ENCODE results near the gene METTL5. TPM values are rescaled to one million over a fixed set of nuclear protein-coding genes. Genes with fewer than 3 reads are reported as not detected.
"Not testable (repeated sequence)": the region's sequence is repeated elsewhere in the genome, so short reads cannot be mapped to it uniquely, and the experiment has no call there.

Gene METTL5
- polyA plus RNA-seq, 6 donors from 2014 or later: 134 to 225 (median 146) TPM

DNA sequence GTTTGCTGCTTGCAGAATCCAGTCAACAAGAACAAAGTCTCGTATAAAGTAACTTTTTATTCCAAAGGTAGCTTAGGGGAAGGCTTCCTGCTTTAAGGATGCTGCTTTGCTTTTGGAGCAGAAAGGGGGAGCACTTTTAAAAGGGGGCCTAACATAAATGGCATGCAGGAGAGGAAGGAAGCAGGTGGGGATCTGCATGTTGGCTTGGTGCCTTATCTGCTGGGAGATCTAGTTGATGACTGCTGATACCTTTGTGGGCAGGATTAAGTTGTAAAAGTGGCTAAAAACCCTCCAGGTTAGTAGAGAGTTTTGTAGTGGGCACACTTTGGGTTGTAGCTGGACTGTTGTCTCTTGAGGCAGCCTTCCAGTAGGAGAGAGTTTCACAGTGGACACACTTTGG lies 25.0 kb upstream of the METTL5 start:
- Mint-ChIP-seq H3K9me3 (peaks cover 0 to 5% (median 3%) of the 10 kb centered on the region in 7 donors), H3K27ac (peak overlapping the region in 1 of 6 donors; percentile 28), H3K36me3 (peaks cover 0 to 11% of the 10 kb centered on the region in 2 donors), H3K4me3 (no peak overlapping the region), H3K4me1 (peaks cover 32 to 47% (median 42%) of the 10 kb centered on the region in 3 donors), H3K27me3 (no peaks in the 10 kb centered on the region)
- DNase-seq (no peak), ATAC-seq (ENCODE audit: low read depth in 2 of 2) (no peak)

GRCh38 chr2:169848959-169849693 lies 24.4 kb upstream of the METTL5 start:
- peaks cover 0 to 13% of the 10 kb centered on the region in 2 donors for H3K36me3 Mint-ChIP-seq
- H3K27me3 Mint-ChIP-seq; DNase-seq; H3K4me3 Mint-ChIP-seq; H3K9me3 Mint-ChIP-seq; ATAC-seq (ENCODE audit: low read depth in 2 of 2): not testable (repeated sequence)
- peaks cover 34 to 52% (median 47%) of the 10 kb centered on the region in 3 donors for H3K4me1 Mint-ChIP-seq
- H3K27ac Mint-ChIP-seq: peak overlapping the region in 1 of 6 donors; percentile 73

- no peaks in the 10 kb centered on the region for H3K27me3 Mint-ChIP-seq
- no peak for DNase-seq
- ATAC-seq (ENCODE audit: low read depth in 2 of 2): no peak
- no peak overlapping the region for H3K4me3 Mint-ChIP-seq
- peak overlapping the region in 2 of 6 donors; percentile 24 to 91 for H3K27ac Mint-ChIP-seq
- peaks cover 0 to 5% (median 3%) of the 10 kb centered on the region in 7 donors for H3K9me3 Mint-ChIP-seq
- H3K36me3 Mint-ChIP-seq: peaks cover 8 to 19% of the 10 kb centered on the region in 2 donors
- H3K4me1 Mint-ChIP-seq: peaks cover 25 to 46% (median 32%) of the 10 kb centered on the region in 3 donors
Measured at GRCh38 chr2:169845016-169845415, 20.3 kb upstream of the METTL5 start.

DNA sequence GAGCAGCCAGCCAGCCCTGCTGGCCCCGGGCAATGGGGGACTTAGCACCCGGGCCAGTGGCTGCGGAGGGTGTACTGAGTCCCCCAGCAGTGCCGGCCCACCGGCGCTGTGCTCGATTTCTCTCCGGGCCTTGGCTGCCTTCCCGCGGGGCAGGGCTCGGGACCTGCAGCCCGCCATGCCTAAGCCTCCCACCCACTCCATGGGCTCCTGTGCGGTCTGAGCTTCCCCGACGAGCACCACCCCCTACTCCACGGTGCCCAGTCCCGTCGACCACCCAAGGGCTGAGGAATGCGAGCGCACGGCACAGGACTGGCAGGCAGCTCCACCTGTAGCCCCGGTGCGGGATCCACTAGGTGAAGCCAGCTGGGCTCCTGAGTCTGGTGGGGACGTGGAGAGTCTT lies 16.9 kb upstream of the METTL5 start:
- not testable (repeated sequence) for H3K27ac Mint-ChIP-seq; H3K9me3 Mint-ChIP-seq; H3K4me3 Mint-ChIP-seq; H3K27me3 Mint-ChIP-seq; ATAC-seq (ENCODE audit: low read depth in 2 of 2); DNase-seq
- peaks cover 27 to 56% (median 32%) of the 10 kb centered on the region in 3 donors for H3K4me1 Mint-ChIP-seq
- H3K36me3 Mint-ChIP-seq: peaks cover 8 to 11% of the 10 kb centered on the region in 2 donors

DNA sequence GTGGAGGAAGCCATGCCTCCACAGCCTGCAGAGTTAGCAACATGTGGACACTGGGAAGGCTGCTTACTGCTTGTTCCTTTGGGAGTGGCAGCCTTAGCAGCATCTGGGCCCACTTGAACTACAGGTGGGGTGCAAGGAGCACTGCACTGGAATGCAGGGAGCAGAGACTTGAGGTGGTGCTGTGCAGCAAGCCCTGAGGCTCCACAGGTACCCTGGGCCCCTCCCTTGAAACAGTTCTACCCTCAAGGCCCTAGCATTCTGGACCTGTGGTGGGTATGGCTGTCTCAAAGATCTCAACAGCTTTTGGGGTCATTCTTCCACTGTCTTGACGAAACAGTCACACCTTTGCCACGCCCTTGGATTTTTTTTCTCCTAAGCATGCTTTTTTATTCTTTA lies 16.0 kb upstream of the METTL5 start:
- ATAC-seq (ENCODE audit: low read depth in 2 of 2) (no peak), DNase-seq (no peak)
- Mint-ChIP-seq H3K27ac (no peak overlapping the region), H3K36me3 (peaks cover 8 to 11% of the 10 kb centered on the region in 2 donors), H3K9me3 (peaks cover 0 to 1% (median 0%) of the 10 kb centered on the region in 7 donors), H3K4me1 (peaks cover 25 to 56% (median 28%) of the 10 kb centered on the region in 3 donors), H3K27me3 (no peaks in the 10 kb centered on the region), H3K4me3 (peak overlapping the region in 1 of 8 donors; percentile 66)

GRCh38 chr2:169839954-169840746 lies 15.4 kb upstream of the METTL5 start:
- Mint-ChIP-seq H3K27me3 (no peaks in the 10 kb centered on the region), H3K4me1 (peaks cover 27 to 56% (median 30%) of the 10 kb centered on the region in 3 donors), H3K27ac (peak overlapping the region in 2 of 6 donors; percentile 25 to 45), H3K4me3 (peak overlapping the region in 1 of 8 donors; percentile 66), H3K36me3 (peaks cover 8 to 11% of the 10 kb centered on the region in 2 donors), H3K9me3 (peaks cover 0 to 1% (median 0%) of the 10 kb centered on the region in 7 donors)
- DNase-seq: no peak
- ATAC-seq (ENCODE audit: low read depth in 2 of 2): no peak

- peak overlapping the region in 3 of 6 donors; percentile 1 to 34 (median 4) for H3K27ac Mint-ChIP-seq
- H3K36me3 Mint-ChIP-seq: peaks cover 6 to 8% of the 10 kb centered on the region in 2 donors
- peaks cover 24 to 45% (median 32%) of the 10 kb centered on the region in 3 donors for H3K4me1 Mint-ChIP-seq
- H3K9me3 Mint-ChIP-seq: no peaks in the 10 kb centered on the region
- H3K27me3 Mint-ChIP-seq: no peaks in the 10 kb centered on the region
- no peak overlapping the region for H3K4me3 Mint-ChIP-seq
- ATAC-seq (ENCODE audit: low read depth in 2 of 2) (no peak), DNase-seq (no peak)
Measured at GRCh38 chr2:169838743-169839489, 14.2 kb upstream of the METTL5 start.

DNA sequence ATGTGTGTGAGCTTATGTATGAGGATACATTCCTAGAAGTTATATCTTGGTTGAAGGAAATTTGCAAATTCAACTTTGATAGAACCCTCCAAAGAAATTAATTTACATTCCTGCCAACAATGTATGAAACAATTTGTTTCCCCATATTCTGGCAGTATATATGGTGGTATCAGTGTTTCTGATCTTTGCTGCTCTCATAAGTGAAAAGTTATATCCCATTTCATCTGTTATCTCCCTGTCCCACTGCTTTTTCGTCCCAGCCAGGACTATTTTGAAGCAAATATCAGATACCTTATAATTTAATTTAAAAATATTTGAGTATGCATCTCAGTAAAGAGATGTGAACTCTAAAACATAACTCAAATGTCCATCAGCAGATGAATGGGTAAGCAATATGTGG lies 9.7 kb upstream of the METTL5 start:
- Mint-ChIP-seq H3K4me1 (peaks cover 26 to 36% (median 31%) of the 10 kb centered on the region in 3 donors), H3K4me3 (no peak overlapping the region), H3K27ac (no peak overlapping the region), H3K9me3 (no peaks in the 10 kb centered on the region), H3K36me3 (no peaks in the 10 kb centered on the region), H3K27me3 (no peaks in the 10 kb centered on the region)
- no peak for DNase-seq
- ATAC-seq (ENCODE audit: low read depth in 2 of 2): no peak

- Mint-ChIP-seq H3K9me3 (no peaks in the 10 kb centered on the region), H3K27ac (peak overlapping the region; percentile 80 to 94 (median 88)), H3K27me3 (no peaks in the 10 kb centered on the region), H3K36me3 (no peaks in the 10 kb centered on the region), H3K4me1 (peaks cover 35 to 59% (median 47%) of the 10 kb centered on the region in 3 donors), H3K4me3 (peak overlapping the region; percentile 87 to 99 (median 95))
- ATAC-seq (ENCODE audit: low read depth in 2 of 2) (peak in 1 of 2 donors; percentile 12), DNase-seq (peak; percentile 34)
Measured at GRCh38 chr2:169828141-169828811, 3.6 kb upstream of the METTL5 start.

DNA sequence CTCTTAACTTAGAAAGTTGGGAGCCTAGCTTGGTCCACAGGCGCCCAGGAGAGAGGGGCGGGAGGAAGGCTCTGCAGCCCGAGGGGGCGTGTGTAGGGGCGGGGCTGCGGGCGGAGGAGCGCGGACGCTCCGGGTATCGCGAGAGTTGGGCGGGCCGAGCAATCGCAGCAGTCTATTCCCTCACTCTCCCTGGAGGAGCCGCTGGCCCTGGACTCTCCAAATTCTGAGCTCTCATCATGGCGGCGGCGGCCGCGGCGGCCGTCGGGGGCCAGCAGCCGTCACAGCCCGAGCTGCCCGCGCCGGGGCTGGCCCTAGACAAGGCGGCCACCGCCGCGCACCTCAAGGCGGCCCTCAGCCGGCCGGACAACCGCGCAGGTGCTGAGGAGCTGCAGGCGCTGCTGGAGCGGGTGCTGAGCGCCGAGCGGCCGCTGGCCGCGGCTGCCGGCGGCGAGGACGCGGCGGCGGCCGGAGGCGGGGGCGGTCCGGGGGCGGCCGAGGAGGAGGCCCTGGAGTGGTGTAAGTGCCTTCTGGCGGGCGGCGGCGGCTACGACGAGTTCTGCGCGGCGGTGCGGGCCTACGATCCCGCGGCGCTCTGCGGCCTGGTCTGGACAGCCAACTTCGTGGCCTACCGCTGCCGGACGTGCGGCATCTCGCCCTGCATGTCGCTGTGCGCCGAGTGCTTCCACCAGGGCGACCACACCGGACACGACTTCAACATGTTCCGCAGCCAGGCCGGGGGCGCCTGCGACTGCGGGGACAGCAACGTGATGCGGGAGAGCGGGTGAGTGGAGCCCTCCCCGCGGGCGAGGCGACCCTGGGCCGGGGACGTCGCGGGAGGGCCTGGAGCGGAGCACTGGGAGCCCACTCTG lies 2.8 kb upstream of the METTL5 start, which contains the start of gene UBR3:
TSS of gene UBR3 (plus strand) at position 183 of the 869 bp plus-strand sequence. CDS start at position 237, 54 bp downstream.
- Mint-ChIP-seq H3K4me1 (peaks cover 38 to 62% (median 54%) of the 10 kb centered on the region in 3 donors), H3K27ac (peak within 1 kb of the TSS; percentile 80 to 94 (median 90)), H3K27me3 (no peaks in the 10 kb centered on the region), H3K4me3 (peak within 1 kb of the TSS; percentile 87 to 99 (median 95)), H3K9me3 (no peaks in the 10 kb centered on the region), H3K36me3 (no peaks in the 10 kb centered on the region)
- peak; percentile 90 for DNase-seq
- peak; percentile 84 to 87 for ATAC-seq (ENCODE audit: low read depth in 2 of 2)

DNA sequence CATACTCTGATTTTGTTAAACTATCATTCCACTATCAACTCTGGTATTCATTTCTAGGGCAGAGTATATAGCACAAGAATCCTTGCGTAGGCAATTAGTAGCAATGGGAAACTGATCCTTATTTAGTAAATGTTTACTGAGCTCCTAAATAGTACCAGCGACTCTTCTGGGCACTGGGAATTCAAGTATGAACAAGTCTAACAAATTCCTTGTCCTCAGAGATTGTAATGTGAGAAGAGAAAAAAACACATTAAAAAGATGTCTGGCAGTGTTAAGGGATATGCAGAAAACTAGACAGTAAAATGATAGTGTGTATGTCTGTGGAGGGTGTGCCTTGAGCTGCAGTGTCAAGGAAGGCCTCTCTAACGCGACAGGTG lies 721 bp downstream of the METTL5 start:
- Mint-ChIP-seq H3K27me3 (no peaks in the 10 kb centered on the region), H3K4me3 (peak overlapping the region; percentile 87 to 97 (median 95)), H3K36me3 (no peaks in the 10 kb centered on the region), H3K9me3 (no peaks in the 10 kb centered on the region), H3K27ac (peak overlapping the region in 4 of 6 donors; percentile 76 to 93 (median 84)), H3K4me1 (peaks cover 35 to 59% (median 55%) of the 10 kb centered on the region in 3 donors)
- DNase-seq (no peak), ATAC-seq (ENCODE audit: low read depth in 2 of 2) (no peak)

All from naive B cell (primary cell).